GM18519 (cell line): ENCODE measurements around the gene EVI5L.

ENCODE experiments used
- ATAC-seq: cut with Tn5 transposase; IDR thresholded peaks from one replicate; pipeline ENCODE4 v1.9.1; 2021; ENCODE audit warnings: mild to moderate bottlenecking, moderate library complexity; ENCODE audit not compliant: unreplicated experiment, low FRiP score

EVI5L gene

GRCh38 chr19:7908742-7909461 is 78.9 kb downstream of the EVI5L start:
- no peak for ATAC-seq

GRCh38 chr19:7909471-7910067 is 79.6 kb downstream of the EVI5L start:
- no peak for ATAC-seq

- ATAC-seq, result no peak
Measured at GRCh38 chr19:7910321-7911161, 80.5 kb downstream of the EVI5L start.

GRCh38 chr19:7911508-7912143 is 81.6 kb downstream of the EVI5L start:
- no peak for ATAC-seq

- no peak for ATAC-seq
Measured at GRCh38 chr19:7912144-7912696, 82.2 kb downstream of the EVI5L start.

GRCh38 chr19:7912697-7913564 is 82.9 kb downstream of the EVI5L start:
- no peak for ATAC-seq

- no peak for ATAC-seq
Measured at GRCh38 chr19:7913652-7914051, 83.6 kb downstream of the EVI5L start.

- ATAC-seq, result no peak
Measured at GRCh38 chr19:7914099-7914498, 84.1 kb downstream of the EVI5L start.
